SK-N-MC (cell line): ENCODE results near the gene CAPN12.

Experiments used
- EZH2 ChIP-seq: fragments of 200-600 bp; sonication (generic); IDR thresholded peaks from one replicate; pipeline ENCODE4 v1.6.1; 2017; ENCODE audit warnings: antibody characterized with exemption
- FOXP2 ChIP-seq: optimal IDR thresholded peaks from 2 replicates; pipeline ENCODE3; 2011; ENCODE audit warnings: mild to moderate bottlenecking, moderate library complexity; ENCODE audit not compliant: insufficient read depth; ENCODE audit errors: extremely low read length, control extremely low read depth
- POLR2AphosphoS5 ChIP-seq: IDR thresholded peaks from 2 replicates; pipeline ENCODE4 v1.6.1; 2012; ENCODE audit warnings: mild to moderate bottlenecking, low read depth, low read length, borderline replicate concordance

- TF ChIP-seq POLR2AphosphoS5 (no peak), EZH2 (no peak), FOXP2 (no peak)
Measured at GRCh38 chr19:38788478-38789243, 44.4 kb upstream of the CAPN12 start, which contains the start of gene LGALS7B.
